Right lobe of liver (tissue), 4 donors: ENCODE results near the gene SHLD1.

Experiments used
- CTCF ChIP-seq, 4 donors: fragments of 200-600 bp in 3 of 4; fragments of 450-650 bp in 1 of 4; IDR thresholded peaks; one replicate each; pipeline versions ENCODE4 v1.5.1 to v1.8.0; 2016 to 2022; ENCODE audit warnings: antibody characterized with exemption in 4 of 4, mild to moderate bottlenecking in 2 of 4
- POLR2A ChIP-seq: fragments of 450-650 bp; IDR thresholded peaks from one replicate; pipeline ENCODE4 v1.6.1; 2017; ENCODE audit warnings: antibody characterized with exemption, mild to moderate bottlenecking
- donor health status: DM: no; HTN: no; CAD: no.
- donor health status: DM: no; HTN: no; CAD: no.
- donor health status: DM: no; HTN: yes; CAD: no.

- TF ChIP-seq POLR2A: no peak
- no peak for TF ChIP-seq CTCF (IDR thresholded peaks at IDR 0.05)
Measured at GRCh38 chr20:5836569-5836968, 86.4 kb downstream of the SHLD1 start.
